C4-2B (cell line): Measurements from ENCODE around the gene DUS2.
"Not testable (repeated sequence)": the region's sequence is repeated elsewhere in the genome, so short reads cannot be mapped to it uniquely, and the experiment has no call there.

ENCODE experiments used
- H3K27ac ChIP-seq: fragments of 450-650 bp; 2 replicates; pipeline ENCODE4 v1.5.1; 2017
- ZFX ChIP-seq: fragments of 450-650 bp; IDR thresholded peaks from 2 replicates; pipeline ENCODE4 v1.6.1; 2017
- TF ChIP-seq, protein P1 (sequence below): fragments of 450-650 bp; conservative IDR thresholded peaks from 2 replicates; pipeline ENCODE4 v1.5.1; 2017; ENCODE audit warnings: mild to moderate bottlenecking

DUS2 gene

DNA sequence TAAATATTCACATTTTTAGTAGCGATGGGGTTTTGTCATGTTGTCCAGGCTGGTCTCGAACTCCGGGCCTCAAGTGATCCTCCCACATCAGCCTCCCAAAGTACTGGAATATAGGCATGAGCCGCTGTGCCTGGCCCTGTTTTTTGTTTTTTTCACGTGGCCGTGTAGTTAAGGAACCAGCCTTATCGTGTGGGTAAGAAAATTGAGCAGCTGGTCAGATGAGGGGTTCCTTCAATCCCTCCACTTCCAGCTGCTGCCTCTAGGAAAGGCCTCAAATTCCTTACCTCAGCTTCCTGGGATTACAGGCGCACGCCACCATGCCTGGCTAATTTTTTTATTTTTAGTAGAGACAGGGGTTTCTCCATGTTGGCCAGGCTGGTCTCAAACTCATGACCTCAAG, 17.9 kb upstream of the DUS2 start:
- no peak overlapping the region for H3K27ac ChIP-seq
- no peak for TF ChIP-seq ZFX
- TF ChIP-seq, protein P1, sequence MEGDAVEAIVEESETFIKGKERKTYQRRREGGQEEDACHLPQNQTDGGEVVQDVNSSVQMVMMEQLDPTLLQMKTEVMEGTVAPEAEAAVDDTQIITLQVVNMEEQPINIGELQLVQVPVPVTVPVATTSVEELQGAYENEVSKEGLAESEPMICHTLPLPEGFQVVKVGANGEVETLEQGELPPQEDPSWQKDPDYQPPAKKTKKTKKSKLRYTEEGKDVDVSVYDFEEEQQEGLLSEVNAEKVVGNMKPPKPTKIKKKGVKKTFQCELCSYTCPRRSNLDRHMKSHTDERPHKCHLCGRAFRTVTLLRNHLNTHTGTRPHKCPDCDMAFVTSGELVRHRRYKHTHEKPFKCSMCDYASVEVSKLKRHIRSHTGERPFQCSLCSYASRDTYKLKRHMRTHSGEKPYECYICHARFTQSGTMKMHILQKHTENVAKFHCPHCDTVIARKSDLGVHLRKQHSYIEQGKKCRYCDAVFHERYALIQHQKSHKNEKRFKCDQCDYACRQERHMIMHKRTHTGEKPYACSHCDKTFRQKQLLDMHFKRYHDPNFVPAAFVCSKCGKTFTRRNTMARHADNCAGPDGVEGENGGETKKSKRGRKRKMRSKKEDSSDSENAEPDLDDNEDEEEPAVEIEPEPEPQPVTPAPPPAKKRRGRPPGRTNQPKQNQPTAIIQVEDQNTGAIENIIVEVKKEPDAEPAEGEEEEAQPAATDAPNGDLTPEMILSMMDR, result no peak

DNA sequence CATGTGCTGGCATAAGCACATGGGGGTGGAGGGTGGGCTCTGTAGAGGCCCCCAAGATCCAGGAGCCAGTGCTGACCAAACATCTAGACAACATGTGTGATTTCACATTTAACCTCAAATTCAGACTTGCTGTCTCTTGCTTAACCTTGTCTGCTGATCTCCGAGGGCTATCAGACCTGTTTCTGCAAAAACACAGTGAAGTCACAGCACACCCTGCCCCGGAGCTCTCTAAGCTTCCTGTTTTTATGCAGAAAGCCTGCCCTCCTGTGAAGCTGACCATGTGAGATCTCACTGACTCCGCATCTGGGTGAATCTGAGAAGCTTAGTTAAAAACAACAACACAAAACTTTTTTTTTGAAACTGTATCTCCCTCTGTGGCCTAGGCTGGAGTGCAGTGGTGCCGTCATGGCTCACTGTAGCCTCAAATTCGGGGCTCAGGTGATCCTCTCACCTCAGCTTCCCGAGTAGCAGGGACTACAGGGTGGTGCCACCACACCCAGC, 17.2 kb upstream of the DUS2 start:
- TF ChIP-seq, protein P1, result no peak
- no peak for TF ChIP-seq ZFX
- no peak overlapping the region for H3K27ac ChIP-seq

DNA sequence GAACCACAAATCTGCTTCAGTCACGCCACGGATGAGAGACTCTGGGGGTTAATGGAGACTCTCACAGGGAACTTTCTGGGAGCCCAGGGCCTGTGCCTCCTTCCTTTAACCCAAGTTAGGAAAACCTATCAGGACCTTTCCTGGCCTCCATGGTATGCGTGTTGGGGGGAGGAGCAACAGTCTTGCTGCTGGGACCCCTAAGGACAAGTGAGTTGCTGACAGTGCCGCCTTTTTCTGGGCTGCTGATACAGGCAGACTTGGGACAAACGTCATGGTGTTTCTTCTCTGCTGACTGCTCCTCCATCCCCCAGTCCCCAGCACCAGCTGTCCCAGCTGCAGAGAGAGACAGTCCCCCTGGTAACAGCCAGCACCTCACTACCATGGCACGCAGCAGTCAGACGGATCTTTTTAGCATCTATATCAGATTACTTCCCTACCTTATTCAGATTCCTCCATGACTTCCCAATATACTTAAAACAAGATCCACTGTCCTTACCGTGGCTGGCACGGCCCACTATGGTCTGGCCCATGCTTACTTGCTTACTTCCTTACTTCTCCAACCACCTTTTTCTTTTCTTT, 13.8 kb upstream of the DUS2 start:
- no peak overlapping the region for H3K27ac ChIP-seq
- TF ChIP-seq, protein P1, result no peak
- TF ChIP-seq ZFX, result no peak

DNA sequence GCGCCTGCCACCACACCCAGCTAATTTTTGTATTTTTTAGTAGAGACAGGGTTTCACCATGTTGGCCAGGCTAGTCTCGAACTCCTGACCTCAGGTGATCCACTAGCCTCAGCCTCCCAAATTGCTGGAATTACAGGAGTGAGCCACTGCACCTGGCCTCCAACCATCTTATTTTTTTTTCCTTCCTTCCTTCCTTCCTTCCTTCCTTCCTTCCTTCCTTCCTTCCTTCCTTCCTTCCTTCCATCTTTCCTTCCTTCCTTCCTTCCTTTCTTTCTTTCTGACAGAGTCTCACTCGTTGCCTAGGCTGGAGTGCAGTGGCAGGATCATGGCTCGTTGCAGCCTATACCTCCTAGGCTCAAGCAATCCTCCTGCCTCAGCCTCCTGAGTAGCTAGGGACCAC, 13.2 kb upstream of the DUS2 start:
- not testable (repeated sequence) for H3K27ac ChIP-seq

DNA sequence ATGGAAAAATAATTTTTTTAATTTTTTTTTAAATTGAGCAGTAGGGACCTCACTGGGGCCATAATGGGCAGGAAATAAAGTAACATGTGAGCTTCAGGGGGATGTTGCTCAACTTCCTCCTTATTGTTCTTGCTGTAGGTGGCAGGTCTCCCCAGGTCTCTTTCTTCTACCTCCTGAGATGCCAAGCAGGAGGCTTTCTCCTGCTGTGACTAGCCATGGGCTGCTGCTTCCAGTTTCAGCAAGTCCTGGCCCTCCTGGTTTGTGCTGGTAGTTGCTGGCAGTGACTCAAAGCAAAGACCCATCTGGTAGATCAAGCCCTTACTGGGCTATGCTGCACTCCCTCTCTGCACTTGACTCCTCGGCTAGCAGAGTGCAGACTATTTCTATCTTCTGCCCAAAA, 9.6 kb upstream of the DUS2 start:
- no peak overlapping the region for H3K27ac ChIP-seq
- TF ChIP-seq, protein P1, result no peak
- no peak for TF ChIP-seq ZFX

DNA sequence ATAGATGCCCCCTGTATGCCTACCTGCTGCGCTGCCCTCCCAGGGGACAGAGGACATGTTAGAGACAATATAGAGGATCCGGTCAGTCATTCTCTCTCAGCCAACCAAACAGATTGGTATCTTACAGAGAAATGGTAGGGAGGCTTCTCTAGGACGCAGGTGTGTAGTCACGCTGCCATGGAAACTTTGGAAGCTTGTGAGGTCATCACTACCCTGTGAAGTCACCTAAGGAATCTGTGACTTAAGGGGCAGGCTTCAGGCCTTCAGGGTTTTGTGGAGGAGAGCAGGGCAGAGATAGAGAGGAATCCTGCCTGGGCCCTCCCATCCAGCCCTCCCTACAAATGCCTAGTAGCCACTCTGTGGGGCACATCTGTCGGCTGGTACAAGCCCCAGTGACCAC, 7.4 kb upstream of the DUS2 start, which contains the start of gene DPEP2NB:
Gene DPEP2NB (minus strand): TSS at position 231 of the 400 bp plus-strand sequence. CDS start 141 bp downstream, at position 90.
- no peak for TF ChIP-seq ZFX
- H3K27ac ChIP-seq, result no peak within 1 kb of the TSS

DNA sequence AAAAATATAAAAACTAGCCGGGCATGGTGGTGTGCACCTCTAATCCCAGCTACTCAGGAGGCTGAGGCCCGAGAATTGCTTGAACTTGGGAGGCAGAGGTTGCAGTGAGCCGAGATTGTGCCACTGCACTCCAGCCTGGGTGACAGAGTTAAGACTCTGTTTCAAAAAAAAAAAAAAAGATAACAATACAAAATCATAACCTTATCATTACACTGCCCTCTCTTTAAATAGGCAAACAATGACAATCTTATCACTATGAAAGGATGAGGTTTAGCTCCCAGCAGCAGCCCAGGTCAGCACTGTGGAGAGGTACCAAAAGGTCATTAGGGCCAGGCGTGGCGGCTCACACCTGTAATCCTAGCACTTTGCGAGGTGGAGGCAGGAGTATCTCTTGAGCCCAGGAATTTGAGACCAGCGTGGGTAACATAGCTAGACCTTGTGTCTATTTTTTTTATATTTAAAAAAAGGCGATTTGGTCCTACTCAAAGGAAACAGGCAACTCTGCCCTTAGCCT, 3.9 kb upstream of the DUS2 start:
- H3K27ac ChIP-seq, result no peak overlapping the region
- TF ChIP-seq ZFX, result no peak
- TF ChIP-seq, protein P1, result no peak

DNA sequence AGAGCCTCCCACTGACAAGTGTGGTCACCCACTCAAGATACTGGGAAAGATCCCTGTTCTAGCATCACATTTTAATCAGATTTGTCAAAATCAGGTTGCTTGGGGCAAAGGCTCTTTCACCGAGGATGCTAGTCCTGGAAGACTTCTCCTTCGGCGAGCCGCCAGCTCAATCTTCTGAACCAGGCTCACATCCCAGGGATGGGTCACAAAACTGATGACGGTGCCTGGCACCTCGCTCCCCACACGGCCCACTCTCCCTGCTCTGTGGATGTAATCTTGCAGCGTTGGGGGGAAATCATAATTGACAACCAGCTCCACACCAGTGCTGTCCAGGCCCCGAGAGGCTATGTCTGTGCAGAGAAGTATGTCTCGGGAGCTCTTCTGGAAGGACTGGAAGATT, 1.6 kb upstream of the DUS2 start:
- H3K27ac ChIP-seq, result no peak overlapping the region
- TF ChIP-seq, protein P1, result no peak
- TF ChIP-seq ZFX, result no peak
